OCI-LY1 (cell line): ENCODE measurements around the gene ATM.

Experiments used
- CTCF ChIP-seq: fragments of 200-600 bp; sonication (generic), shearing (Covaris generic); IDR thresholded peaks from 2 replicates; pipeline ENCODE4 v1.5.1; 2017; ENCODE audit warnings: mild to moderate bottlenecking, antibody characterized with exemption, low read length, moderate library complexity, mixed read lengths
- EZH2 ChIP-seq: fragments of 200-600 bp; sonication (generic), shearing (Covaris generic); IDR thresholded peaks from 2 replicates; pipeline ENCODE4 v1.8.0; 2017; ENCODE audit warnings: borderline replicate concordance, mixed run types, mild to moderate bottlenecking, antibody characterized with exemption, low read length, moderate library complexity, mixed read lengths

- TF ChIP-seq EZH2 (no peak), CTCF (no peak)
These were observed 175.6 kb downstream of the ATM start for GRCh38 chr11:108398439-108398838.
